ENCODE results near the gene IDH3G. TPM values are rescaled to one million over a fixed set of nuclear protein-coding genes. Genes with fewer than 3 reads are reported as not detected.

IDH3G gene
- total and polyA plus RNA-seq, 2 donors (not counting 3 experiments of a cell fraction or from before 2014, with no cell fraction given) = 57.7 to 116 TPM

DNA sequence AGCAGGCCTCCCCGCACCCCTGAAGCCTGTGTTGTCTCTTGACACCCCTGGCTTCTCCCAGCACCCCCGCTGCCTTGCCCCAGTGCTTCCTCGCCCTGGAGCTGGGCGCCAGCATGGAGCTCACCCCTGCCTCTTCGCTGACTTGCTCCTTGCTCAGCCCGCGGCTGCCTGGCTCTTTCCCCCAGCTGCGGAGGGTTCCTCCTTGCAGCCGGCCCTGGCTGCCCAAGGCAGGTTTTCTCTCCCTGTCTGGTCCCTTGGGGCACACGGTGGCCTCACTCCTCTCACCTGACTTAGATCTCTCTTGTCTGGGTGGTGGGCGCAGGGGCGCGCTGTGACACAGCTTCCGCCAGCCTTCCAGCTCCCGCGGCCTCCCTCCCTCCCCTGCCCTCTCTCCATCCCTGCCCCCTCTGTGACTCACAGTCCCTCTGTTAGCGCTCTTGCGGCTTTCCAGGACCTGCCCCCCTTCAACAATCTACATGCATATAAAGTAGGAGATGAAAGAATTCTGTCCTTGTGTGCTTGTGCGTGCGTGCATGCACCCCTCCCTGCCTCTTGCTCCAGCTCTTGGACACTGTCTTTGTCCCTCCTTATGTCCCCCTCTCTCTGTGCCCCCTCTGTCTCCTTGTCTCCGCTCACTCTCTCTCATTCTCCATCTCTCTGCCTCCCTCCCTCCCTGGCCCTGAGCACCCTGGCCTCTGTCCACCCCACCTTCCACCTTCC, 27.9 kb downstream of the IDH3G start:
- Histone ChIP-seq H3K9me3 (replicated peaks; ENCODE audit: control insufficient read depth, insufficient read depth, low read length) (no peaks in the 10 kb centered on the region), H2AFZ (ENCODE audit: low read depth, low read length) (peak overlapping the region; percentile 31), H3K4me1 (ENCODE audit: control insufficient read depth, extremely low read depth, insufficient read depth, low read length) (peaks cover 20% of the 10 kb centered on the region), H3K9ac (replicated peaks; ENCODE audit: extremely low read depth, insufficient read depth, low read length) (peak overlapping the region; percentile 42), H4K20me1 (replicated peaks; ENCODE audit: control insufficient read depth, extremely low read depth, insufficient read depth, low read length) (no peaks in the 10 kb centered on the region), H3K9me1 (replicated peaks; ENCODE audit: control insufficient read depth, extremely low read depth, insufficient read depth, low read length) (no peaks in the 10 kb centered on the region), H3K27ac (ENCODE audit: insufficient read depth, low read depth, low read length) (peak overlapping the region; percentile 75), H3K27me3 (ENCODE audit: control insufficient read depth in 2 of 2, insufficient read depth in 2 of 2, low read length in 2 of 2) (no peaks in the 10 kb centered on the region), H3K4me2 (ENCODE audit: insufficient read depth, low read length) (peak overlapping the region; percentile 53), H3K79me2 (ENCODE audit: control insufficient read depth, insufficient read depth, low read length) (no peaks in the 10 kb centered on the region), H3K4me3 (replicated peaks in 1 of 3; ENCODE audit: insufficient read depth in 1 of 3, low read depth in 1 of 3, low read length in 3 of 3) (peak overlapping the region in 2 of 3 experiments; percentile 2 to 38), H3K36me3 (ENCODE audit: control insufficient read depth in 2 of 2, extremely low read depth in 1 of 2, insufficient read depth in 2 of 2, low read length in 2 of 2) (peaks cover 0 to 9% of the 10 kb centered on the region in 2 experiments)
- ChIA-PET POLR2A (interaction anchor here (0.8 kb wide), 1 partner anchor 160 kb away, joined by 3 read pairs; the partner anchor contains the start of gene ARHGAP4), CTCF (interaction anchor here (0.8 to 4.6 kb wide), 2 partner anchors 14 to 183 kb away, joined by 3 to 68 read pairs; no protein-coding TSS in a partner anchor)
- DNase-seq (ENCODE audit: low read depth, low spot score) (peak; percentile 58), FAIRE-seq (peak; percentile 98)
- intact Hi-C loops (cut with micrococcal nuclease) (loop anchor here (10.0 kb wide), 1 partner anchor 279 kb away; no protein-coding TSS in a partner anchor), dilution Hi-C loops (cut with MboI; ENCODE audit: extremely low pct_ligation_motif_present, low sequenced_read_pairs) (no loop called here)
- TF ChIP-seq FOS (IDR thresholded peaks at IDR 0.05; ENCODE audit: borderline replicate concordance, insufficient read depth, low read length) (peak; percentile 56), EZH2 (IDR thresholded peaks at IDR 0.05; ENCODE audit: borderline replicate concordance, low read depth, low read length, severe bottlenecking) (no peak), GATA2 (IDR thresholded peaks at IDR 0.05; ENCODE audit: insufficient read depth, insufficient read length, low read depth, low read length) (no peak), POLR2AphosphoS5 (IDR thresholded peaks at IDR 0.05; ENCODE audit: insufficient read depth, low read depth, low read length) (peak; percentile 28), JUN (IDR thresholded peaks at IDR 0.05; ENCODE audit: borderline replicate concordance, insufficient read depth, insufficient read length, low read depth) (no peak), POLR2A (IDR thresholded peaks at IDR 0.05; ENCODE audit: low read depth, low read length) (no peak), MYC (IDR thresholded peaks at IDR 0.05; ENCODE audit: low read depth, low read length) (no peak), MAX (IDR thresholded peaks at IDR 0.05; ENCODE audit: insufficient read depth, insufficient read length) (no peak)
- TF ChIP-seq, protein P1, sequence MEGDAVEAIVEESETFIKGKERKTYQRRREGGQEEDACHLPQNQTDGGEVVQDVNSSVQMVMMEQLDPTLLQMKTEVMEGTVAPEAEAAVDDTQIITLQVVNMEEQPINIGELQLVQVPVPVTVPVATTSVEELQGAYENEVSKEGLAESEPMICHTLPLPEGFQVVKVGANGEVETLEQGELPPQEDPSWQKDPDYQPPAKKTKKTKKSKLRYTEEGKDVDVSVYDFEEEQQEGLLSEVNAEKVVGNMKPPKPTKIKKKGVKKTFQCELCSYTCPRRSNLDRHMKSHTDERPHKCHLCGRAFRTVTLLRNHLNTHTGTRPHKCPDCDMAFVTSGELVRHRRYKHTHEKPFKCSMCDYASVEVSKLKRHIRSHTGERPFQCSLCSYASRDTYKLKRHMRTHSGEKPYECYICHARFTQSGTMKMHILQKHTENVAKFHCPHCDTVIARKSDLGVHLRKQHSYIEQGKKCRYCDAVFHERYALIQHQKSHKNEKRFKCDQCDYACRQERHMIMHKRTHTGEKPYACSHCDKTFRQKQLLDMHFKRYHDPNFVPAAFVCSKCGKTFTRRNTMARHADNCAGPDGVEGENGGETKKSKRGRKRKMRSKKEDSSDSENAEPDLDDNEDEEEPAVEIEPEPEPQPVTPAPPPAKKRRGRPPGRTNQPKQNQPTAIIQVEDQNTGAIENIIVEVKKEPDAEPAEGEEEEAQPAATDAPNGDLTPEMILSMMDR (IDR thresholded peaks at IDR 0.05; ENCODE audit: extremely low read depth in 1 of 2, insufficient read depth in 1 of 2, low read depth in 1 of 2, low read length in 2 of 2) = no peak
- BruUV-seq (replicated peaks) = no TSS peak

All from endothelial cell of umbilical vein (primary cell).